ENCODE results near the gene SRSF7.

DNA sequence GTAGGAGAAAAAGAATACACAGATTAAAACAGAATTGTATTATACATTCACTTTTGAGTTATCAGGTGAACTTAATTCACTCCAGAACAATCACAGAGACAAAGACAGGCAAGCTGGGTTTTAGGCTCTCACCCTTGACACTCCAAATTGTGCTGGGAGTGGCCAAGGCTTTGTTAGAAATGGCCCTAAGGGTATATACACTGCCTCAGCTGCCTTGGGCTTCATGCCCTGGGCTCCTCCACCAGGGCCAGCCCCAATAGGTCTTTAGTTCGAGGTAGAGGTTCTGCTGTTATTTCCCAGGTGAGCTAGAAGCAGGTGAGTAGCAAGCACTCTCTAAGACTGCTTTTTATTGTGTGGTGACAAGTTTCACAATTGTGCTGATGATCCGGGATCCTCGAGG, 46.8 kb upstream of the SRSF7 start:
- TF ChIP-seq, protein P1, sequence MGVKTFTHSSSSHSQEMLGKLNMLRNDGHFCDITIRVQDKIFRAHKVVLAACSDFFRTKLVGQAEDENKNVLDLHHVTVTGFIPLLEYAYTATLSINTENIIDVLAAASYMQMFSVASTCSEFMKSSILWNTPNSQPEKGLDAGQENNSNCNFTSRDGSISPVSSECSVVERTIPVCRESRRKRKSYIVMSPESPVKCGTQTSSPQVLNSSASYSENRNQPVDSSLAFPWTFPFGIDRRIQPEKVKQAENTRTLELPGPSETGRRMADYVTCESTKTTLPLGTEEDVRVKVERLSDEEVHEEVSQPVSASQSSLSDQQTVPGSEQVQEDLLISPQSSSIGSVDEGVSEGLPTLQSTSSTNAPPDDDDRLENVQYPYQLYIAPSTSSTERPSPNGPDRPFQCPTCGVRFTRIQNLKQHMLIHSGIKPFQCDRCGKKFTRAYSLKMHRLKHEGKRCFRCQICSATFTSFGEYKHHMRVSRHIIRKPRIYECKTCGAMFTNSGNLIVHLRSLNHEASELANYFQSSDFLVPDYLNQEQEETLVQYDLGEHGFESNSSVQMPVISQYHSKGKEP (tag by site-specific recombination; IDR thresholded peaks at IDR 0.05): no peak
- TF ChIP-seq ZNF404 (tag by site-specific recombination; IDR thresholded peaks at IDR 0.05) (no peak), ZNF302 (tag by site-specific recombination; IDR thresholded peaks at IDR 0.05; ENCODE audit: low read depth) (no peak), ZNF558 (tag by site-specific recombination; IDR thresholded peaks at IDR 0.05) (no peak), ZEB2 (tag by site-specific recombination; IDR thresholded peaks at IDR 0.05) (no peak)

Measured in HEK293 (cell line).